ENCODE results near the gene SPTB.
A peak's percentile ranks its signal among the peaks of the same experiment; 100 is the strongest.

Gene SPTB

DNA sequence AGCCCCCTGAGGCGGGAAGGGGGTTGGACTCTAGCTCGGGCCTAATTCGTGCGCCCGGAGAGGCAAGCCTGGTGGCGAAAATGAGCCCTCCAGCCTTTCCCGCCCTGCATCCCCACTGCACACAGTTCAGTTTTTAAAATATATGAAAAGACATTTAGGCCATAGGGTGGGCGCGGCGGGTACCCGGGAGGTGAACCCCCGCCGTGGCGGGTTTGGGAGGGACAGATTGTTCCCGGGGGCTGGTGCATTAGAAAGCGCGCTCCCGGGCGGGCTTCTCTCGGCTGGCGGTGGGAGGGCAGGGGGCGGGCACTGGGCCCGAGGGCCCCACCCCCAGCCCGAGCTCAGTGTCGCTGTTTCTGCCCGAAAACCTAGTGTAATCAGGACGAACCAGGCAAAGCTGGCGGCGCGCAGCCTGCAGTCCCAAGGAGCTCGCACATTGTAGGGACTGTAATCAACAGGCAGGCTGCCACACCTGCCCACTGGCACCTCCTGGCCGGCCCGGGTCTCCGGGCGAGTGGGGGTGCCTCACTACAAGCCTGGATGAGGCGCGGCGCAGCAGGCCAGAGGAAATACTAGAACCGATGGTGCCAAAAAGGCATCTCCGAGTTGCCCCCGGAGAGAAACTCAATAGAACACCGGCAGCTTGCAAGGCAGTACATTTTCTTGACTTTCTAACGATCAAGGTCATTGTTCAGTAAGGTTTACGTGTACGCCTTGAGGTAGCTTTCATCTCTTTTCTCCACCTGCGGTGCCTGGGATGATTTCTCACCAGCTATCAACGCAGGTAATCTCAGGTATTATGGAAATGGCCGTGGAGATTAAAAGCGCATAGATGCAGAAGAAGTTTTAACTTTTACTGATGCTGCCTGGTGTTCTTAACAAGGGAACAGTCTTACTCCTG lies 764 bp upstream of the SPTB start:
- DNase-seq = peak; percentile 56

DNA sequence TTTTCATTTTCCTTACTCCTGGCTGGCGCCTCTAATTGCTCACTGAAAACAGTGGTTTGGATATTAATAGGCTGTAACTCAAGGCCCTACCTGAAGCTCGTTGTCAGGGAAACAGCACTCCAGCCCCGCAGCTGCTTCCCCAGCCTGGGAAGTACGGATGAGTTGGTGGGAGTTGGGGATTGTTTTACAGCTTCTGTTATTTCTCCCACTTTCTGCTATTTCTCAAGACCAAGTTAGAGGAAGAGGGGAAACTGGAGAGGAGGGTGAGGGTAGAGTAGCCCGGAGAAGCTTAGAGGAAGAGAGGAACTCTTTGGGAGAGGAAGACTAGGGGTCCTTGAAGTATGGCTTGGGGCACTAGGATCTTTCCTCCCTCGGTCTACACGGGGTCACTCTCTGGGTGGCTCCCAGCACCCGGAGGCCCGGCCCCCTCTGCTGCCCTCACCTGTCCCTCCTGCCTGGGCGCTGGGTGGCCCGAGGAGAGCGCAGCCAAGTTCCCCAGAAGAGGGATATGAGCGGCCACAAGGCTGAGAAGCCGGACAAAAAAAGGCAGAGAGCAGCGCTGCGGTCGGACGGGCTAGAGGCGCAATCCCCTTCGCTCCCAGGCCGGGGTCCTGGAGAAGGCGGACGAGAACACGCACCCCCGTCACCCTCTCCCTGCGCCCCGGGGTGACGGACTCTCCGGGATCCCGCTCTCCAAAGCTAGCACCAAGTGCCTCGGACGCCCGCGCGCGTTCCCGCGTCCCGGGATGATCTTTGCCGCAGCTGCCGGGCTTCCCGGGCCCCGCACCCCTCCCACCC lies 671 bp downstream of the SPTB start:
- DNase-seq = no peak

- no peak for DNase-seq
Measured at GRCh38 chr14:64877846-64878245, 1.9 kb downstream of the SPTB start.

GRCh38 chr14:64875350-64875749 lies 4.4 kb downstream of the SPTB start:
- DNase-seq = no peak

- DNase-seq = no peak
Measured at GRCh38 chr14:64873506-64874219, 6.0 kb downstream of the SPTB start.

DNA sequence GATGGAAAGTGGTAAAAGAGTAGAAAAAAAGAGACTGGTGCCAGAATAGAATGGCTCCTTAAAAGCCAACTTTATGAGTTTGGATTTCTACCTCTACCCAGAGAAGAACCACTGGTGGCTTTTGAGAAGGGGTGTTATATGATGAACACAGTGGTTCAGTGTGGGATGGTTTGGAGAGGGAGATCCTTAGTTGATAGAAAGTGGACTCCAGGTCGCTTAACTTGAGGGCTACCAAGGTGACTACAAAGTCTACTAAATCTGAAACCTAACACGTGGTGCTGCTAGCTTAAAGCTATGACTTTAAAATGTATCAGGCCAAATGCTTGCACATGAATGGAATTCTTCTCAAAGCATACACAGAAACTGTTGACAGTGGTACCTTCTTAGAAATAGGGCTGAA lies 8.4 kb downstream of the SPTB start:
- DNase-seq = no peak

- DNase-seq = no peak
Measured at GRCh38 chr14:64870160-64870559, 9.5 kb downstream of the SPTB start.

DNA sequence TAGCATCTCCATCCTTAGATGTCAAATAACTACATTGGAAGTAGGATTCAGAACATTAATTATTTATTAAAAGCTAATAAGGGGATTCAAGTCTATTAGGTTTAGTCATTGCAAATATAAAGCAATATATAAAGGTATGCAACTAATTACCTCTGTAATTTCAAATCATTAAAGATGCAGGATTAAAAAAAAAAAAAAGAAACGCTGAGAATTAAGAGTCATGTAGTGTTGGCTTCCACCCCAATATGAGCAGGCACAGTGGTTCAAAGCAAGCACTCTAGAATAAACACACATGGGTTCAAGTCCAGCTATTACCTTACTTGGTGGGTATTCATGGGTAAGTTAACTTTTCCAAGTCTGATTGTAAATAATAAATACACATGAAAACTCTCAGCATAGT lies 10.9 kb downstream of the SPTB start:
- no peak for DNase-seq

DNA sequence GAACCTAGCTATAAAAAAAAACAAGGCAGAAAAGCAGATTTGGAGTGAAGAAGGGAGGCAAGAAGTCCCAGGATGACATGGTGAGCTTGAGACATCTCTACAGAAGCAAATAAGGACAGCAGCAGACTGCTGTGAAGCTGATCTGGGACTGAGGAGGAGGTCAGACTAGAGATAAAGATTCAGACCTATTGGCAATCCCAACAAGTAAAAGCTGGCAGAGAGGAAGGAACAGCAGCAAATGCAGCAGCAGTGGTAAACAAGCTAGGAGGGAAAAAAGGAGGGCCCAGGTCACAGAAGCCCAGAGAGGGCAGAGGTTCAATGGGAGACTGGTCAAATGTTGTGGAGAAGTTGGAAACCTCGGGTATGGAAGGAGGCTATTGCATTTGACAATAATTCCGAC lies 11.3 kb downstream of the SPTB start:
- DNase-seq = no peak

GRCh38 chr14:64867182-64867581 lies 12.5 kb downstream of the SPTB start:
- DNase-seq = no peak

GRCh38 chr14:64865992-64866391 lies 13.7 kb downstream of the SPTB start:
- no peak for DNase-seq

GRCh38 chr14:64865109-64865508 lies 14.6 kb downstream of the SPTB start:
- no peak for DNase-seq

- DNase-seq = no peak
Measured at GRCh38 chr14:64864258-64864657, 15.4 kb downstream of the SPTB start.

GRCh38 chr14:64861916-64862315 lies 17.8 kb downstream of the SPTB start:
- DNase-seq = no peak

GRCh38 chr14:64860039-64860438 lies 19.7 kb downstream of the SPTB start:
- DNase-seq = no peak

- no peak for DNase-seq
Measured at GRCh38 chr14:64857979-64858744, 21.5 kb downstream of the SPTB start.

- DNase-seq = no peak
Measured at GRCh38 chr14:64856529-64857445, 22.9 kb downstream of the SPTB start.

- no peak for DNase-seq
Measured at GRCh38 chr14:64855721-64856528, 23.8 kb downstream of the SPTB start.

DNA sequence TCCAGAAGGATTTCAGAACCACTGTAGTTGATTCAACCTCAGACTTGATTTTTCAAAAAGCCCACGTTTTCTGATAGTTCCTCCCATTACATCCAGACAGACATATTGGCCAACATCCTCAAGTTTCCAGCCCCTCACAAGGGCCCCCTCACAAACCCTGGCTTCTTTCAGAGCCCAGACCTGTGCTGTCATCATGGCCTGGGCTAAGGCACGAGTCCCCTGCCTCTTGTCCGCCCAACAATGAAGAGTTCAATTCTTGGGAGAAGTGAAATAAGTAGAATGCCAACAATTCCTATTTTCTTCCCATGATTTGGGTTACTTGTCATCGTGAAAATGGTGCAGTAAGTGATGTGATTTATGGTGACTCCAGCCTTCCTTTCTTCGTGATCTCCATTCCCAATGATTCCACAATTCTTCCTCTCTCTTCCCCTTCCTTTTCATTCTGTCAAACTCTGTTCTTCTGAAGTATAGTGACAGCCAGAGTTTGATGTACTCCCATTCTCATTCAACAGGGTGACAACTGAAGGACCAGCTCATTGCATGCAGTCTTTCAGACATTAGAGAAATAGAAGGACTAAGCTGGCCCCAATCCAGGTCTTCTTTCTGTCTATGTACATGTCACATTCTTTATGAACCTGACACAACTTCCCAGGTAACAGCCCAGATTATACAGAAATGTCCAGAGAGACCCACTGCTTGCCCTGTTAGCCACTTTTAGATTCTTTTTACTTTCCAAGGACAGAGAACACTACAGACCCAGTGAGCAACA lies 29.2 kb downstream of the SPTB start:
- DNase-seq = no peak

GRCh38 chr14:64849940-64850339 lies 29.8 kb downstream of the SPTB start:
- DNase-seq = no peak

Measured in stimulated activated CD4-positive, alpha-beta T cell treated with anti-CD3 and anti-CD28 coated beads, Interleukin-4, amount 100 ng/mL, for 24 hours (primary cell).